HG02870 (cell line): ENCODE measurements around the gene PTPRE.
"Not testable (repeated sequence)": the region's sequence is repeated elsewhere in the genome, so short reads cannot be mapped to it uniquely, and the experiment has no call there.

Experiments used
- ATAC-seq: cut with Tn5 transposase; IDR thresholded peaks from one replicate; pipeline ENCODE4 v1.9.1; 2021; ENCODE audit warnings: mild to moderate bottlenecking, moderate library complexity; ENCODE audit not compliant: unreplicated experiment

PTPRE gene

GRCh38 chr10:128084991-128085390, 178.1 kb downstream of the PTPRE start:
- ATAC-seq = no peak

GRCh38 chr10:128086003-128086863, 179.3 kb downstream of the PTPRE start:
- no peak for ATAC-seq

GRCh38 chr10:128087146-128087883, 180.4 kb downstream of the PTPRE start:
- ATAC-seq = no peak

- no peak for ATAC-seq
Measured at GRCh38 chr10:128087884-128088709, 181.2 kb downstream of the PTPRE start.

GRCh38 chr10:128091636-128092210, 184.8 kb downstream of the PTPRE start:
- ATAC-seq = no peak

GRCh38 chr10:128092454-128092853, 185.6 kb downstream of the PTPRE start:
- no peak for ATAC-seq

GRCh38 chr10:128094596-128094995, 187.7 kb downstream of the PTPRE start:
- ATAC-seq = not testable (repeated sequence)

- ATAC-seq = peak; percentile 85
Measured at GRCh38 chr10:128095027-128095752, 188.3 kb downstream of the PTPRE start.

- ATAC-seq = peak; percentile 33
Measured at GRCh38 chr10:128095753-128096469, 189.0 kb downstream of the PTPRE start.

- no peak for ATAC-seq
Measured at GRCh38 chr10:128096486-128097199, 189.7 kb downstream of the PTPRE start.

GRCh38 chr10:128097783-128098182, 190.9 kb downstream of the PTPRE start:
- ATAC-seq = no peak

GRCh38 chr10:128098631-128099030, 191.7 kb downstream of the PTPRE start:
- ATAC-seq = no peak

GRCh38 chr10:128099901-128100300, 193.0 kb downstream of the PTPRE start:
- ATAC-seq = no peak

GRCh38 chr10:128101901-128102300, 195.0 kb downstream of the PTPRE start:
- ATAC-seq = no peak

- ATAC-seq = no peak
Measured at GRCh38 chr10:128102480-128103228, 195.8 kb downstream of the PTPRE start.

- ATAC-seq = no peak
Measured at GRCh38 chr10:128103229-128103714, 196.4 kb downstream of the PTPRE start.

- ATAC-seq = no peak
Measured at GRCh38 chr10:128105383-128105782, 198.5 kb downstream of the PTPRE start.

- ATAC-seq = no peak
Measured at GRCh38 chr10:128109707-128110106, 202.8 kb downstream of the PTPRE start.
